ENCODE results near the gene CYP8B1.

- TF ChIP-seq POLR2A (IDR thresholded peaks at IDR 0.05; ENCODE audit: low read length) (peak; percentile 56), GATA1 (IDR thresholded peaks at IDR 0.05; ENCODE audit: low read depth, low read length) (peak; percentile 95)
These were observed 39.2 kb downstream of the CYP8B1 start for GRCh38 chr3:42836150-42837123.
